ENCODE results near the gene OR4K13. TPM values are rescaled to one million over a fixed set of nuclear protein-coding genes. Genes with fewer than 3 reads are reported as not detected.

Gene OR4K13
- total RNA-seq, 1 donor from 2014 or later, result not detected

DNA sequence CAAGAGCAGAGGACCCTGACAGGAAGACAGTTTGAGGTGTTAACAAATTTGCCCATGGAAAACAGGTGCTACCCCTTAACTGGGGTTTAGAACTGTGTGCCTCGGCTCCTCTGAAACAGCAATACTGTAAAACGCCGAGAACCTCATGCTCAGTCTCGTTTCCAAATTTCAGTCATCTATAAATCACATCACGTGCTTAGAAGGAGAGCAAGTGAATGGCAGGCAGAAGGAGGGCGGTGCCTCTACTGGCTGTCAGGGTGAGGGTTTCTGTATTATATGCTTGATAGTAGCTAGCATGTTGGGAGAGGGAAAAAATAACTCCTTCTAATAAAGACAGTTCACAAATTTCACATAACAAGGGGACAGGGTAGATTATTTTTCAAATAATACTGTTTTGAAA, 4.8 kb downstream of the OR4K13 start:
- no peak overlapping the region for H3K27ac Mint-ChIP-seq (ENCODE audit: unreplicated experiment)
- peaks cover 7% of the 10 kb centered on the region for H3K9me3 Mint-ChIP-seq
- no peaks in the 10 kb centered on the region for H3K27me3 Mint-ChIP-seq (ENCODE audit: low read depth)
- H3K4me1 Mint-ChIP-seq, result no peaks in the 10 kb centered on the region
- no peak for DNase-seq (ENCODE audit: low read depth, low spot score)
- TF ChIP-seq, protein P1, sequence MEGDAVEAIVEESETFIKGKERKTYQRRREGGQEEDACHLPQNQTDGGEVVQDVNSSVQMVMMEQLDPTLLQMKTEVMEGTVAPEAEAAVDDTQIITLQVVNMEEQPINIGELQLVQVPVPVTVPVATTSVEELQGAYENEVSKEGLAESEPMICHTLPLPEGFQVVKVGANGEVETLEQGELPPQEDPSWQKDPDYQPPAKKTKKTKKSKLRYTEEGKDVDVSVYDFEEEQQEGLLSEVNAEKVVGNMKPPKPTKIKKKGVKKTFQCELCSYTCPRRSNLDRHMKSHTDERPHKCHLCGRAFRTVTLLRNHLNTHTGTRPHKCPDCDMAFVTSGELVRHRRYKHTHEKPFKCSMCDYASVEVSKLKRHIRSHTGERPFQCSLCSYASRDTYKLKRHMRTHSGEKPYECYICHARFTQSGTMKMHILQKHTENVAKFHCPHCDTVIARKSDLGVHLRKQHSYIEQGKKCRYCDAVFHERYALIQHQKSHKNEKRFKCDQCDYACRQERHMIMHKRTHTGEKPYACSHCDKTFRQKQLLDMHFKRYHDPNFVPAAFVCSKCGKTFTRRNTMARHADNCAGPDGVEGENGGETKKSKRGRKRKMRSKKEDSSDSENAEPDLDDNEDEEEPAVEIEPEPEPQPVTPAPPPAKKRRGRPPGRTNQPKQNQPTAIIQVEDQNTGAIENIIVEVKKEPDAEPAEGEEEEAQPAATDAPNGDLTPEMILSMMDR (conservative IDR thresholded peaks at IDR 0.05), result no peak
- H3K4me3 Mint-ChIP-seq, result no peak overlapping the region
- H3K36me3 Mint-ChIP-seq (ENCODE audit: low read depth), result peaks cover 5% of the 10 kb centered on the region

DNA sequence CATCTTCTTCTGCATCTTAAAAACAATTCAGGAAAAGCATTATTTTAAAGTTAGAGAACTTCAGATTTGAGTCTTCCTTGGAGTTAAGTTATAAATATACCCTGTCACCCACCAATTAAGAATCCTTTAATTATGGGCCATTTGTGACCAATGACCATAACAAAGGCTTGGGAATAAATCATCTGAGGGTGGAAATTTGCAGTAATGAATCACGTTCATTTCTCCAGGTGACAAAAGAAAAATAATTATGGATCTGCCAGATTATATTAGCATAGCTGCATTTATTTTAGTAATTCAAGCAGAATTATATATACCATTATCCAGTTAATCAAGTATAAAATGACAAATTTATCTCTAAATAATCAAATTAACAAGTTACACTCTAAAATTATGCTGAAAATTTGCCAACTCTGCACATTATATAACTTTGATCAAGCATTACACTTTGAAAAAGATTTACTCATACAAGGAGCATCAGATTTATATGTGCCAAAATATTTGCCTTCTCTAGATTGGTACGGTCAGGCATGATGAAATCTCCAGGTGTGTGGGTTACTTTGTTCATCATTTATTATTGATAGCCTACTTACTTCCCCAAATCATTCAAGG, 16.5 kb downstream of the OR4K13 start, which contains the start of gene OR4K14:
Gene OR4K14, minus strand, starts transcription at position 51 of the 609 bp plus-strand sequence. CDS start 4,114 bp downstream, outside the sequence.
- Mint-ChIP-seq H3K36me3 (ENCODE audit: low read depth) (peaks cover 5% of the 10 kb centered on the region), H3K27ac (ENCODE audit: unreplicated experiment) (no peak within 1 kb of the TSS), H3K9me3 (peaks cover 31% of the 10 kb centered on the region), H3K4me3 (no peak within 1 kb of the TSS), H3K4me1 (no peaks in the 10 kb centered on the region), H3K27me3 (ENCODE audit: low read depth) (no peaks in the 10 kb centered on the region)
- TF ChIP-seq, protein P1 (conservative IDR thresholded peaks at IDR 0.05), result no peak
- no peak for DNase-seq (ENCODE audit: low read depth, low spot score)

DNA sequence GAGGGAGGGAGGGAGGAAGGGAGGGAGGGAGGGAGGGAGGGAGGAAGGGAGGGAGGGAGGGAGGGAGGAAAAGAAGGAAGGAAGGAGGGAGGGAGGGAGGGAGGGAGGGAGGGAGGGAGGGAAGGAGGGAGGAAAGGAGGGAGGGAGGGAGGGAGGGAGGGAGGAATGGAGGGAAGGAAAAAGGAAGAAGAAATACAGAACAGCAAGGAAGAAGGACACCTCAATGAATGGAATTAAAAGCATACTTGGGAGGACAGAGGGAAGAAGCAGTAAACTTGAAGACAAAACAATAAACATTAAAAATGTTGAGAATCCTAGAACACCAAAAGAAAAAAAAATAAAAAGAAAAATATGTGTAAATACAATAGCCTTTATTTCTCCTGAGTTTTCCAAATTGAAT, 27.7 kb downstream of the OR4K13 start:
- H3K4me3 Mint-ChIP-seq, result no peak overlapping the region
- H3K36me3 Mint-ChIP-seq (ENCODE audit: low read depth), result no peaks in the 10 kb centered on the region
- H3K9me3 Mint-ChIP-seq, result peaks cover 16% of the 10 kb centered on the region
- H3K4me1 Mint-ChIP-seq, result no peaks in the 10 kb centered on the region
- no peak for DNase-seq (ENCODE audit: low read depth, low spot score)
- no peak overlapping the region for H3K27ac Mint-ChIP-seq (ENCODE audit: unreplicated experiment)
- TF ChIP-seq, protein P1 (conservative IDR thresholded peaks at IDR 0.05), result no peak
- H3K27me3 Mint-ChIP-seq (ENCODE audit: low read depth), result no peaks in the 10 kb centered on the region

- TF ChIP-seq, protein P1 (conservative IDR thresholded peaks at IDR 0.05), result no peak
- no peak overlapping the region for H3K27ac Mint-ChIP-seq (ENCODE audit: unreplicated experiment)
Measured at GRCh38 chr14:20002319-20002718, 33.5 kb downstream of the OR4K13 start.

DNA sequence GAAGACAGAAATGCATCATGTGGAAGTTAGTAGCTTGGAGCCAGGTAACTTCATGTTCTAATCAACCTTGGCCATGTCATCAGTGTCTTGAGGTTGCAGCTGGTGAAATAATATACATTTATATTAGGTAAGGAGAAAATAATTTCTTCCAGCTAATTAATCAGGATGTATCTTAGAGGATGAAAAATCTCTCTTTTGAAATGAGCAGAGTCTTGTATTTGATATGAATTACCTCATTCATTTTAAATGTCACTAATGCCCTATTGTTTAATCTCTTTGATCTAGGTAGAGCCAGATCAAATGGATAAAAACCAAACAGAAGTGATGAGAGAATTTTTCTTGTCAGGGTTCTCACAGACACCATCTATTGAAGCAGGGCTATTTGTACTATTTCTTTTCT, 34.0 kb downstream of the OR4K13 start, which contains the start of gene OR4Q2:
Gene OR4Q2, plus strand, starts transcription at position 301 of the 400 bp plus-strand sequence.
- H3K4me3 Mint-ChIP-seq, result no peak within 1 kb of the TSS
- no peaks in the 10 kb centered on the region for H3K36me3 Mint-ChIP-seq (ENCODE audit: low read depth)
- DNase-seq (ENCODE audit: low read depth, low spot score), result no peak
- H3K9me3 Mint-ChIP-seq, result peaks cover 21% of the 10 kb centered on the region
- H3K27me3 Mint-ChIP-seq (ENCODE audit: low read depth), result no peaks in the 10 kb centered on the region
- TF ChIP-seq, protein P1 (conservative IDR thresholded peaks at IDR 0.05), result no peak
- H3K27ac Mint-ChIP-seq (ENCODE audit: unreplicated experiment), result no peak within 1 kb of the TSS
- H3K4me1 Mint-ChIP-seq, result no peaks in the 10 kb centered on the region

More at GRCh38 chr14:20002319-20002718, 33.5 kb downstream of the OR4K13 start:
- Mint-ChIP-seq H3K36me3 (ENCODE audit: low read depth) (no peaks in the 10 kb centered on the region), H3K9me3 (peaks cover 21% of the 10 kb centered on the region), H3K4me1 (no peaks in the 10 kb centered on the region), H3K27me3 (ENCODE audit: low read depth) (no peaks in the 10 kb centered on the region), H3K4me3 (no peak overlapping the region)
- no peak for DNase-seq (ENCODE audit: low read depth, low spot score)

Data from neural crest cell (in vitro differentiated cells).